Endodermal cell (in vitro differentiated cells): ENCODE data around the gene ZC3H18. TPM values are rescaled to one million over a fixed set of nuclear protein-coding genes. Genes with fewer than 3 reads are reported as not detected.

ENCODE experiments used
- DNase-seq: peaks from one replicate; pipeline ENCODE4 v3.0.0-alpha.2; 2017
- H3K27ac ChIP-seq: 2 replicates; pipeline ENCODE4 v1.5.1; 2013; ENCODE audit warnings: mild to moderate bottlenecking, low read depth, low read length, moderate library complexity
- H3K27me3 ChIP-seq: 2 replicates; pipeline ENCODE4 v1.6.1; 2013; ENCODE audit warnings: mild to moderate bottlenecking, low read length, moderate library complexity; ENCODE audit not compliant: insufficient read depth, control insufficient read depth, poor library complexity, severe bottlenecking
- H3K36me3 ChIP-seq: 2 replicates; pipeline ENCODE4 v1.7.0; 2013; ENCODE audit warnings: mild to moderate bottlenecking, low read length, moderate library complexity; ENCODE audit not compliant: control insufficient read depth, insufficient read depth
- H3K4me1 ChIP-seq: one replicate; pipeline ENCODE4 v1.7.0; 2013; ENCODE audit warnings: low read length; ENCODE audit not compliant: control insufficient read depth, insufficient read depth
- H3K4me3 ChIP-seq: 2 replicates; pipeline ENCODE4 v1.5.1; 2013; ENCODE audit warnings: mild to moderate bottlenecking, low read length, moderate library complexity
- H3K9ac ChIP-seq: 2 replicates; pipeline ENCODE4 v1.6.1; 2013; ENCODE audit warnings: mild to moderate bottlenecking, low read length, moderate library complexity; ENCODE audit not compliant: poor library complexity, severe bottlenecking; ENCODE audit errors: extremely low read depth
- H3K9me3 ChIP-seq: 2 replicates; pipeline ENCODE4 v1.6.1; 2013; ENCODE audit warnings: mild to moderate bottlenecking, low read length, moderate library complexity; ENCODE audit not compliant: control insufficient read depth
- H3K27ac Mint-ChIP-seq: 2 replicates; pipeline ENCODE4 v1.8.0; 2020; ENCODE audit warnings: mixed read lengths
- H3K27me3 Mint-ChIP-seq: 2 replicates; pipeline ENCODE4 v1.8.0; 2021; ENCODE audit warnings: mild to moderate bottlenecking, mixed read lengths; ENCODE audit not compliant: insufficient read depth
- H3K36me3 Mint-ChIP-seq: 2 replicates; pipeline ENCODE4 v1.8.0; 2020; ENCODE audit warnings: low read depth, mixed read lengths
- H3K4me1 Mint-ChIP-seq: 2 replicates; pipeline ENCODE4 v1.8.0; 2020; ENCODE audit warnings: mixed read lengths
- H3K4me3 Mint-ChIP-seq: 2 replicates; pipeline ENCODE4 v1.8.0; 2020; ENCODE audit warnings: mild to moderate bottlenecking, moderate library complexity, mixed read lengths
- H3K9me3 Mint-ChIP-seq: 2 replicates; pipeline ENCODE4 v1.8.0; 2020; ENCODE audit warnings: mild to moderate bottlenecking, mixed read lengths
- CTCF ChIP-seq: fragments of 200-600 bp; sonication (generic); conservative IDR thresholded peaks from 2 replicates; pipeline ENCODE4 v1.5.0; 2021; ENCODE audit warnings: antibody characterized with exemption, mild to moderate bottlenecking
- WGBS, 2 experiments: methylation state at CpG; one replicate each; pipeline versions ENCODE4 v1.1.5 to v1.1.7; 2013; ENCODE audit warnings: missing lambda C conversion rate in 2 of 2, mixed read lengths in 1 of 2; ENCODE audit not compliant: insufficient coverage in 1 of 2, insufficient read length in 1 of 2; 5-methylcytosine and 5-hydroxymethylcytosine counted together
- total RNA-seq, 2 donors: library from RNA; stranded (reverse); fragmentation: NEBNext Ultra II Directional in 1 of 2; extraction: Animal tissue kit (Norgen Biotek cat#: 25700) in 1 of 2; gene quantifications; 2 replicates in 1 of 2; 3 replicates in 1 of 2; pipeline ENCODE4 v1.2.1, GENCODE V29; 2021

ZC3H18 gene
- total RNA-seq, 2 donors from 2014 or later, result 75.4 to 76.6 TPM

- 92 to 94% methylated on average over 31 to 32 of the region's 32 CpGs for WGBS, 2 experiments
- Mint-ChIP-seq H3K9me3 (no peaks in the 10 kb centered on the region), H3K4me3 (no peak overlapping the region), H3K36me3 (peaks cover 16% of the 10 kb centered on the region), H3K27me3 (no peaks in the 10 kb centered on the region), H3K4me1 (peaks cover 5% of the 10 kb centered on the region), H3K27ac (no peak overlapping the region)
- Histone ChIP-seq H3K4me1 (peaks cover 5% of the 10 kb centered on the region), H3K4me3 (no peak overlapping the region), H3K9me3 (no peaks in the 10 kb centered on the region), H3K36me3 (peaks cover 5% of the 10 kb centered on the region), H3K27me3 (no peaks in the 10 kb centered on the region), H3K9ac (no peak overlapping the region), H3K27ac (no peak overlapping the region)
- TF ChIP-seq CTCF, result no peak
- DNase-seq, result no peak
Measured at GRCh38 chr16:88653596-88654362, 83.6 kb downstream of the ZC3H18 start.

GRCh38 chr16:88654363-88655052, 84.3 kb downstream of the ZC3H18 start:
- Mint-ChIP-seq H3K4me3 (no peak overlapping the region), H3K27ac (no peak overlapping the region), H3K27me3 (no peaks in the 10 kb centered on the region), H3K36me3 (peaks cover 15% of the 10 kb centered on the region), H3K9me3 (no peaks in the 10 kb centered on the region), H3K4me1 (no peaks in the 10 kb centered on the region)
- Histone ChIP-seq H3K36me3 (peaks cover 5% of the 10 kb centered on the region), H3K9me3 (no peaks in the 10 kb centered on the region), H3K27ac (no peak overlapping the region), H3K9ac (no peak overlapping the region), H3K4me1 (peaks cover 5% of the 10 kb centered on the region), H3K4me3 (no peak overlapping the region), H3K27me3 (no peaks in the 10 kb centered on the region)
- no peak for DNase-seq
- 91 to 93% methylated on average over 18 to 28 of the region's 28 CpGs for WGBS, 2 experiments
- TF ChIP-seq CTCF, result no peak

- 96% methylated on average over 41 to 50 of the region's 50 CpGs for WGBS, 2 experiments
Measured at GRCh38 chr16:88655053-88655732, 85.0 kb downstream of the ZC3H18 start.

More at GRCh38 chr16:88655053-88655732, 85.0 kb downstream of the ZC3H18 start:
- no peaks in the 10 kb centered on the region for H3K27me3 Mint-ChIP-seq
- Histone ChIP-seq H3K36me3 (peaks cover 5% of the 10 kb centered on the region), H3K4me1 (peaks cover 5% of the 10 kb centered on the region), H3K9me3 (no peaks in the 10 kb centered on the region), H3K27ac (no peak overlapping the region), H3K27me3 (no peaks in the 10 kb centered on the region), H3K9ac (no peak overlapping the region), H3K4me3 (no peak overlapping the region)
- no peak overlapping the region for H3K27ac Mint-ChIP-seq
- H3K4me1 Mint-ChIP-seq, result no peaks in the 10 kb centered on the region
- TF ChIP-seq CTCF, result no peak
- H3K9me3 Mint-ChIP-seq, result no peaks in the 10 kb centered on the region
- no peak overlapping the region for H3K4me3 Mint-ChIP-seq
- no peak for DNase-seq
- H3K36me3 Mint-ChIP-seq, result peaks cover 15% of the 10 kb centered on the region
